Mucosa of stomach (tissue), 1 donor: ENCODE measurements around the gene PLA2G12A.

Experiments
- H3K27me3 ChIP-seq: one replicate; pipeline ENCODE4 v1.7.0; 2013; ENCODE audit warnings: mild to moderate bottlenecking, low read length; ENCODE audit not compliant: control insufficient read depth, insufficient read depth
- H3K36me3 ChIP-seq: one replicate; pipeline ENCODE4 v1.7.0; 2013; ENCODE audit warnings: low read length; ENCODE audit not compliant: control insufficient read depth, insufficient read depth
- H3K4me1 ChIP-seq: one replicate; pipeline ENCODE4 v1.7.0; 2013; ENCODE audit warnings: mild to moderate bottlenecking, low read length; ENCODE audit not compliant: control insufficient read depth, insufficient read depth
- H3K4me3 ChIP-seq: one replicate; pipeline ENCODE4 v1.7.0; 2013; ENCODE audit warnings: low read length
- H3K9ac ChIP-seq: one replicate; pipeline ENCODE4 v1.7.0; 2013; ENCODE audit warnings: mild to moderate bottlenecking, low read length, moderate library complexity
- H3K9me3 ChIP-seq: one replicate; pipeline ENCODE4 v1.7.0; 2013; ENCODE audit warnings: mild to moderate bottlenecking, low read length, moderate library complexity; ENCODE audit not compliant: control insufficient read depth
- donor health status: Pancreatic carcinoma.

The PLA2G12A gene

GRCh38 chr4:109721033-109721432 is 8.8 kb downstream of the PLA2G12A start:
- no peaks in the 10 kb centered on the region for H3K27me3 ChIP-seq
- H3K4me1 ChIP-seq: no peaks in the 10 kb centered on the region
- H3K9ac ChIP-seq: no peak overlapping the region
- no peak overlapping the region for H3K4me3 ChIP-seq
- H3K36me3 ChIP-seq: no peaks in the 10 kb centered on the region
- H3K9me3 ChIP-seq: no peaks in the 10 kb centered on the region

- H3K4me1 ChIP-seq: no peaks in the 10 kb centered on the region
- no peaks in the 10 kb centered on the region for H3K27me3 ChIP-seq
- no peaks in the 10 kb centered on the region for H3K36me3 ChIP-seq
- H3K9ac ChIP-seq: no peak overlapping the region
- H3K4me3 ChIP-seq: no peak overlapping the region
- no peaks in the 10 kb centered on the region for H3K9me3 ChIP-seq
Observed at GRCh38 chr4:109719604-109720003, 10.3 kb downstream of the PLA2G12A start.

DNA sequence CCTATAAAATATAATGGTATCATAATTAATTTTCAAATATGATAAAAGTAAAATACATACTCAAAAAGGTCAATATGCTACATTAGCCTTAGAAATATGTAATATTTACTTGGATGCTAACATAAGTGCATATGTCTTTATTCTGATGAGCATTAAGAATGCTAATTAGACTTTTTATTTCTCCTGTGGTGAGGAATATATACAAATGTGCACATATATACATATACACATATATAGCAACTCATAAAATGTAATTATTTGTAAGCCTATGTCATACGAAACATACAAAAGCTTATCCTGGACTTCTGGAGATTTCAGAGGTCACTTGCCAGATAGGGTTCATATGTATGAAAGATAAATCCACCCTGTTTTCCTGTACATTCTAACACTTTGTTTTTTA is 11.1 kb downstream of the PLA2G12A start:
- Histone ChIP-seq H3K9ac (no peak overlapping the region), H3K4me1 (no peaks in the 10 kb centered on the region), H3K36me3 (peaks cover 4% of the 10 kb centered on the region), H3K4me3 (no peak overlapping the region), H3K27me3 (no peaks in the 10 kb centered on the region), H3K9me3 (no peaks in the 10 kb centered on the region)

- no peaks in the 10 kb centered on the region for H3K9me3 ChIP-seq
- no peaks in the 10 kb centered on the region for H3K27me3 ChIP-seq
- no peak overlapping the region for H3K4me3 ChIP-seq
- no peak overlapping the region for H3K9ac ChIP-seq
- no peaks in the 10 kb centered on the region for H3K4me1 ChIP-seq
- peaks cover 4% of the 10 kb centered on the region for H3K36me3 ChIP-seq
Observed at GRCh38 chr4:109713500-109713899, 16.4 kb downstream of the PLA2G12A start.

GRCh38 chr4:109708990-109709389 is 20.9 kb downstream of the PLA2G12A start:
- H3K4me3 ChIP-seq: no peak overlapping the region
- no peak overlapping the region for H3K9ac ChIP-seq
- H3K27me3 ChIP-seq: no peaks in the 10 kb centered on the region
- no peaks in the 10 kb centered on the region for H3K9me3 ChIP-seq
- H3K36me3 ChIP-seq: no peaks in the 10 kb centered on the region
- H3K4me1 ChIP-seq: no peaks in the 10 kb centered on the region

DNA sequence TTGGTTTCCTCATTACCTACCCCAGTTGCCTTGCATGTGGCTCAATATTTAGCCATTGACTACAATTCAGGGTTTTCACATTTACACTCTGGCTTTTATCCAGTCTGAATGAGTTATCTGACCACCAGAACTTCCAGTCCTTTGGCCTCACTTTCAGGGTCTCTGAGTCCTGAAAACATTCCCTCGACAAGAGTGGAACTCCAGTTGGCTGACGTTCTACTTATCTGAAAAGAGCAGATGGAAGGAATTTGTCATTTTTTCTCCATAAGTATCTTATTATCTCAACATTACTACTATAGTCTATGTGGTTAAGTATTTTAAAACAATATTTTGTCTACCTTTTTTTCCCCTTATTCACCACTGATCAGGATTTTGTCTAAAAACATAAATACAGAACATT is 21.4 kb downstream of the PLA2G12A start:
- Histone ChIP-seq H3K36me3 (no peaks in the 10 kb centered on the region), H3K4me3 (no peak overlapping the region), H3K9me3 (no peaks in the 10 kb centered on the region), H3K4me1 (no peaks in the 10 kb centered on the region), H3K9ac (no peak overlapping the region), H3K27me3 (no peaks in the 10 kb centered on the region)

DNA sequence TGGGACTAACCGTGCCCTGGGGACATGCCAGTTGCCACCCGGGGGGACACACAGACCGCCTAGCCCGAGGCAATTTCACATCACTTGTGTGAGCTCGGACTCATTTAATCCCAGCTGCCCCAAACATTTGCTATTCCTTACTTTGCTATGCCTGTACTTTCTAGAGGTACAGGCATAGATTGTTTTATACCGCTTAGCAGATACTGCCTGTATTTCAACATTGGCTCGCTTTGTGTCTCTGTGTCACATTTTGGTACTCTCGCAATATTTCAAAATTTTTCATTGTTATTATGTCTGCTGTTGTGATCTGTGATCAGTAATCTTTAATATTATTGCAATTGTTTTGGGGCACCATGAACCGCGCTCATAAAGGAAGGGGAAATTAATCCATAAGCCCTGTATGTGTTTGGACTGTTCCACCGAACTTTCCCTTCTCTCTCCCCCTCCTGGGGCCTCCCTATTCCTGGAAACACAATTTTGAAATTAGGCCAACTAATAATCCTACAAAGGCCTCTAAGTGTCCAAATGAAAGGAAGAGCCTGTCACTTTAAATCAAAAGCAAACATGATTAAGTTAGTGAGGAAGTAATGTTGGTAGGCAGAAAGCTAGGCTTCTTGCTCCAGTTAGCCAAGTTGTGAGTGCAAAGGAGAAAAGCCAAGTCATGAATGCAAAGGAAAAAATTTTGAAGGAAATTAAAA is 26.1 kb downstream of the PLA2G12A start:
- H3K27me3 ChIP-seq: no peaks in the 10 kb centered on the region
- peaks cover 18% of the 10 kb centered on the region for H3K4me1 ChIP-seq
- H3K36me3 ChIP-seq: no peaks in the 10 kb centered on the region
- H3K4me3 ChIP-seq: no peak overlapping the region
- peak overlapping the region; percentile 80 for H3K9ac ChIP-seq
- no peaks in the 10 kb centered on the region for H3K9me3 ChIP-seq

- H3K9me3 ChIP-seq: no peaks in the 10 kb centered on the region
- peak within 1 kb of the TSS; percentile 53 for H3K4me3 ChIP-seq
- H3K4me1 ChIP-seq: peaks cover 18% of the 10 kb centered on the region
- no peaks in the 10 kb centered on the region for H3K27me3 ChIP-seq
- H3K9ac ChIP-seq: peak within 1 kb of the TSS; percentile 80
- H3K36me3 ChIP-seq: no peaks in the 10 kb centered on the region
Observed at GRCh38 chr4:109702950-109703663, 26.8 kb downstream of the PLA2G12A start, which contains the start of gene CASP6. Gene CASP6, minus strand, starts transcription at chr4:109703445. Its CDS starts 50 bp downstream, at chr4:109703395.

GRCh38 chr4:109701566-109702410 is 28.1 kb downstream of the PLA2G12A start:
- Histone ChIP-seq H3K9ac (peak overlapping the region; percentile 80), H3K36me3 (no peaks in the 10 kb centered on the region), H3K27me3 (no peaks in the 10 kb centered on the region), H3K4me3 (peak overlapping the region; percentile 53), H3K9me3 (no peaks in the 10 kb centered on the region), H3K4me1 (peaks cover 24% of the 10 kb centered on the region)

- H3K9me3 ChIP-seq: no peaks in the 10 kb centered on the region
- H3K27me3 ChIP-seq: no peaks in the 10 kb centered on the region
- H3K9ac ChIP-seq: no peak overlapping the region
- no peak overlapping the region for H3K4me3 ChIP-seq
- no peaks in the 10 kb centered on the region for H3K36me3 ChIP-seq
- H3K4me1 ChIP-seq: peaks cover 24% of the 10 kb centered on the region
Observed at GRCh38 chr4:109699553-109700225, 30.2 kb downstream of the PLA2G12A start.

DNA sequence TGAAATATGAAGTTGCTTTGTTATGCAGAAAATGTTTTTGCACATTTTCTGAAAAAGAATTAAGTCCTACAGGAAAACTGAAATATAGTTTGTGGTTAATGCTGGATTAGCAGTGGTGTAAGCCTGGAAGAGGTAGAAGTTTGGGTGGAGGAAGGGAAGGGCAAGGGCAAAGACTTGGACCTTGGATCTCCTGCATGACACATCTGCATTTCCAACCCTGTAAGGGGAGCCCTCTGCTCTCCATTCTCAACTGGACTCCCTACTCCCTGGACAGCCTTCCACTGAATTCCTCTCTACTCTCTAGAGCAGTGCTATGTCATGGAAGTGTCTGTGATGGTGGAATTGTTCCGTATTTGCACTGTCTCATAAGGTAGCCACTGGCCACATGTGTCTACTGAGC is 31.2 kb downstream of the PLA2G12A start:
- Histone ChIP-seq H3K27me3 (no peaks in the 10 kb centered on the region), H3K9ac (no peak overlapping the region), H3K9me3 (no peaks in the 10 kb centered on the region), H3K36me3 (no peaks in the 10 kb centered on the region), H3K4me1 (peaks cover 28% of the 10 kb centered on the region), H3K4me3 (no peak overlapping the region)
